ENCODE measurements around the gene CUX1. TPM values are rescaled to one million over a fixed set of nuclear protein-coding genes. Genes with fewer than 3 reads are reported as not detected.

The CUX1 gene
- total RNA-seq, 1 experiment from 2014 or later, result 39.6 TPM

DNA sequence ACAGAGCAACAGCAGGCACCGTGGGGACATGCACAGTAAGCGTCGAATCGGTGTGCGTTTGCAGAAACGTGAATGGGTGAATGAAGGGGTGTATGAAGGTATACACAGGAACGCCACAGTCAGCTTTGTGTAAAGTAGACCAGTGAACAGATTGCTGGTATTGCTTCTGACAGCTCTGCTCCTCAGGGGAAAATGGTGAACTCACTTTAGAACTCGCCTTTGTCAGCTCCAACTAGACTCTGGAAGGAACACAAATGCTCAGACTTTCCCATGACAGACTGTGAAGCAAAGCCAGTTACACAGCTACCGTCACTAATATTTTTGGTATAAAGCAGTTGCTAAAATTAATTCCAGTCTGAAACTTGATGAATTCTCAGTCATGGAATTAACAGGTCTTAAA is 78.9 kb downstream of the CUX1 start:
- H3K27me3 ChIP-seq (ENCODE audit: low read length), result no peaks in the 10 kb centered on the region
- no peak overlapping the region for H2AFZ ChIP-seq (ENCODE audit: low read length)
- H3K4me1 ChIP-seq (ENCODE audit: insufficient read depth, low read length), result no peaks in the 10 kb centered on the region
- no peak overlapping the region for H3K4me2 ChIP-seq (ENCODE audit: low read length)
- no peak for DNase-seq
- no peaks in the 10 kb centered on the region for H3K9me3 ChIP-seq (ENCODE audit: low read length)
- intact Hi-C loops (cut with micrococcal nuclease), result no loop called here
- no peaks in the 10 kb centered on the region for H3K36me3 ChIP-seq (ENCODE audit: low read depth, low read length)
- TF ChIP-seq EZH2 (IDR thresholded peaks at IDR 0.05; ENCODE audit: low read length, unreplicated experiment) (no peak), EZH2phosphoT487 (IDR thresholded peaks at IDR 0.05; ENCODE audit: borderline replicate concordance, low read length) (no peak)
- TF ChIP-seq, protein P1, sequence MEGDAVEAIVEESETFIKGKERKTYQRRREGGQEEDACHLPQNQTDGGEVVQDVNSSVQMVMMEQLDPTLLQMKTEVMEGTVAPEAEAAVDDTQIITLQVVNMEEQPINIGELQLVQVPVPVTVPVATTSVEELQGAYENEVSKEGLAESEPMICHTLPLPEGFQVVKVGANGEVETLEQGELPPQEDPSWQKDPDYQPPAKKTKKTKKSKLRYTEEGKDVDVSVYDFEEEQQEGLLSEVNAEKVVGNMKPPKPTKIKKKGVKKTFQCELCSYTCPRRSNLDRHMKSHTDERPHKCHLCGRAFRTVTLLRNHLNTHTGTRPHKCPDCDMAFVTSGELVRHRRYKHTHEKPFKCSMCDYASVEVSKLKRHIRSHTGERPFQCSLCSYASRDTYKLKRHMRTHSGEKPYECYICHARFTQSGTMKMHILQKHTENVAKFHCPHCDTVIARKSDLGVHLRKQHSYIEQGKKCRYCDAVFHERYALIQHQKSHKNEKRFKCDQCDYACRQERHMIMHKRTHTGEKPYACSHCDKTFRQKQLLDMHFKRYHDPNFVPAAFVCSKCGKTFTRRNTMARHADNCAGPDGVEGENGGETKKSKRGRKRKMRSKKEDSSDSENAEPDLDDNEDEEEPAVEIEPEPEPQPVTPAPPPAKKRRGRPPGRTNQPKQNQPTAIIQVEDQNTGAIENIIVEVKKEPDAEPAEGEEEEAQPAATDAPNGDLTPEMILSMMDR (conservative IDR thresholded peaks at IDR 0.05; ENCODE audit: low read depth, low read length), result no peak
- no peaks in the 10 kb centered on the region for H3K9me2 ChIP-seq (replicated peaks; ENCODE audit: low read length)
- peaks cover 82% of the 10 kb centered on the region for H3K79me2 ChIP-seq (ENCODE audit: low read length)
- no peaks in the 10 kb centered on the region for H3F3A ChIP-seq (ENCODE audit: low read length, unreplicated experiment)
- ChIA-PET POLR2A (ENCODE audit: unreplicated experiment) (no interaction called here), CTCF (no interaction called here)
- no peak overlapping the region for H3K4me3 ChIP-seq (ENCODE audit: low read length)
- no TSS peak for BruUV-seq (replicated peaks)
- H3K9ac ChIP-seq (ENCODE audit: low read length), result no peak overlapping the region
- no peaks in the 10 kb centered on the region for H4K20me1 ChIP-seq (ENCODE audit: low read length)
- no peak for ATAC-seq
- no peak overlapping the region for H3K27ac ChIP-seq (ENCODE audit: low read length)

DNA sequence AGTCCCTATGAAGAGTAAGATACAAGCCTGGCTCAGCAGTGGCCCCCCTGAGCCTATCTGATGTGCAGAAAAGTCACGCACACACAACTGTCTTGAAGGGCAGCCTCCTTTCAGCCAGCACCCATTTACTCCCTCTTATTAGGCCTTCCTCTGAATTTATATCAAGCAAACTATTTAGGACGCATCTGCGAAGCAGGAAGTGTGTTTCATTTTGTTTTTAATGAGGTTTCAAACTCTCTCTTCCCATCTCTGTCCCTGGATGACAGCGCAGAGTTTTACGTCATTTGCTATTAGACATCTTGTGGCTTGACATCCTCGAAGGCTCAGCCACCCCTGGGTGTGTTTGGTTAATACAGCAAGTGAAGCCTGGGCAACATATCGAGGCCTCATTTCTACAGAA is 79.5 kb downstream of the CUX1 start:
- CTCF ChIA-PET, result no interaction called here
- Histone ChIP-seq H3K4me1 (ENCODE audit: insufficient read depth, low read length) (no peaks in the 10 kb centered on the region), H3K27me3 (ENCODE audit: low read length) (no peaks in the 10 kb centered on the region), H2AFZ (ENCODE audit: low read length) (no peak overlapping the region), H3K9me2 (replicated peaks; ENCODE audit: low read length) (no peaks in the 10 kb centered on the region), H3K27ac (ENCODE audit: low read length) (no peak overlapping the region), H3K36me3 (ENCODE audit: low read depth, low read length) (no peaks in the 10 kb centered on the region), H3K4me2 (ENCODE audit: low read length) (no peak overlapping the region), H3K4me3 (ENCODE audit: low read length) (no peak overlapping the region), H3K9me3 (ENCODE audit: low read length) (no peaks in the 10 kb centered on the region), H3K79me2 (ENCODE audit: low read length) (peaks cover 81% of the 10 kb centered on the region), H3F3A (ENCODE audit: low read length, unreplicated experiment) (no peaks in the 10 kb centered on the region), H3K9ac (ENCODE audit: low read length) (no peak overlapping the region), H4K20me1 (ENCODE audit: low read length) (no peaks in the 10 kb centered on the region)
- TF ChIP-seq, protein P1 (conservative IDR thresholded peaks at IDR 0.05; ENCODE audit: low read depth, low read length), result no peak
- TF ChIP-seq EZH2 (IDR thresholded peaks at IDR 0.05; ENCODE audit: low read length, unreplicated experiment) (no peak), EZH2phosphoT487 (IDR thresholded peaks at IDR 0.05; ENCODE audit: borderline replicate concordance, low read length) (no peak)
- intact Hi-C loops (cut with micrococcal nuclease), result no loop called here
- no peak for DNase-seq
- POLR2A ChIA-PET (ENCODE audit: unreplicated experiment), result no interaction called here
- no TSS peak for BruUV-seq (replicated peaks)
- no peak for ATAC-seq

DNA sequence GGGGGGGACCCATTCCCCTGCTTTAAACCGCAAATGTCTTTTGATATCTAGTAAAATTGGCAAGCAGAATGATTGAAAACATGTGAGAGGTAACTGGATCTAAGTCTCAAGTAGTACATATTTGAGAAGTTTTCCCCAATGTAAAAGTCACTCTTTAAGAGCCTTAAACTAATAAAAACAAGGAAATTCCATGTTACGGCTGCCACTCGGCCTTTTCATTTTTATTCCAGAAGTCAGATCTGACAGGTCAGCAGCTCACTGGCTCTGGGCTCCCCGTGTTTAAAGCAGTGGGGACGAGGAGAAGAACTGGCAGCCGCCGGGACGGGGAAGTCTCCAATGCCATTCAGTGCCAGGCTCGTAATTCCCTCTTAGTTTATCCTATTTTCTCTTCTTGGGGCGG is 80.7 kb downstream of the CUX1 start:
- Histone ChIP-seq H3K27me3 (ENCODE audit: low read length) (no peaks in the 10 kb centered on the region), H3K79me2 (ENCODE audit: low read length) (peaks cover 84% of the 10 kb centered on the region), H3K9me3 (ENCODE audit: low read length) (no peaks in the 10 kb centered on the region), H2AFZ (ENCODE audit: low read length) (no peak overlapping the region), H3K27ac (ENCODE audit: low read length) (no peak overlapping the region), H3K9me2 (replicated peaks; ENCODE audit: low read length) (no peaks in the 10 kb centered on the region), H3K4me3 (ENCODE audit: low read length) (no peak overlapping the region), H3K4me2 (ENCODE audit: low read length) (no peak overlapping the region), H3K4me1 (ENCODE audit: insufficient read depth, low read length) (no peaks in the 10 kb centered on the region), H3K9ac (ENCODE audit: low read length) (no peak overlapping the region), H3K36me3 (ENCODE audit: low read depth, low read length) (no peaks in the 10 kb centered on the region), H3F3A (ENCODE audit: low read length, unreplicated experiment) (no peaks in the 10 kb centered on the region), H4K20me1 (ENCODE audit: low read length) (no peaks in the 10 kb centered on the region)
- BruUV-seq (replicated peaks), result no TSS peak
- no peak for ATAC-seq
- POLR2A ChIA-PET (ENCODE audit: unreplicated experiment), result no interaction called here
- intact Hi-C loops (cut with micrococcal nuclease), result no loop called here
- no peak for DNase-seq
- CTCF ChIA-PET, result interaction anchor here (0.7 kb wide), 1 partner anchor 26 kb away, joined by 4 read pairs; no protein-coding TSS in a partner anchor
- TF ChIP-seq EZH2phosphoT487 (IDR thresholded peaks at IDR 0.05; ENCODE audit: borderline replicate concordance, low read length) (no peak), EZH2 (IDR thresholded peaks at IDR 0.05; ENCODE audit: low read length, unreplicated experiment) (no peak)
- TF ChIP-seq, protein P1 (conservative IDR thresholded peaks at IDR 0.05; ENCODE audit: low read depth, low read length), result no peak
